BLaER1 treated with 17β-estradiol and CSF1 and Interleukin-3, amounts not matched to agents 10 nM and 100 nM (cell line): ENCODE data around the gene SRRM4.

Experiments used
- H3K27ac ChIP-seq, 11 experiments: shearing (Covaris generic); formaldehyde crosslinking; 2 replicates each; pipeline ENCODE4 v1.8.1; 2022
- H3K27me3 ChIP-seq, 11 experiments: shearing (Covaris generic); formaldehyde crosslinking; 2 replicates each; pipeline ENCODE4 v1.8.1; 2022
- H3K36me3 ChIP-seq, 11 experiments: shearing (Covaris generic); formaldehyde crosslinking; 2 replicates each; pipeline ENCODE4 v1.8.1; 2022
- H3K4me1 ChIP-seq, 10 experiments: shearing (Covaris generic); formaldehyde crosslinking; 2 replicates each; pipeline ENCODE4 v1.8.1; 2022
- H3K4me2 ChIP-seq, 11 experiments: shearing (Covaris generic); formaldehyde crosslinking; 2 replicates each; pipeline ENCODE4 v1.8.1; 2022
- H3K4me3 ChIP-seq, 10 experiments: shearing (Covaris generic); formaldehyde crosslinking; 2 replicates each; pipeline ENCODE4 v1.8.1; 2022
- H3K9ac ChIP-seq, 11 experiments: shearing (Covaris generic); formaldehyde crosslinking; 2 replicates each; pipeline ENCODE4 v1.8.1; 2022
- H3K9me3 ChIP-seq, 11 experiments: shearing (Covaris generic); formaldehyde crosslinking; replicated peaks in 1 of 11; 2 replicates each; pipeline ENCODE4 v1.8.1; 2022
- H4K20me1 ChIP-seq, 11 experiments: shearing (Covaris generic); formaldehyde crosslinking; 2 replicates each; pipeline ENCODE4 v1.8.1; 2022
- Cebpa-rat ChIP-seq, 11 experiments: shearing (Covaris generic); IDR thresholded peaks; 2 replicates each; pipeline ENCODE4 v1.8.1; 2022

Gene SRRM4

GRCh38 chr12:119159844-119160243 lies 178.5 kb downstream of the SRRM4 start:
- peaks cover 0 to 27% (median 11%) of the 10 kb centered on the region in 10 experiments; a peak in 13 of 20 replicates for H3K4me1 ChIP-seq
- no peak overlapping the region for H3K4me2 ChIP-seq
- H4K20me1 ChIP-seq: no peaks in the 10 kb centered on the region
- no peak overlapping the region for H3K27ac ChIP-seq
- peaks cover 0 to under 1% (median 0%) of the 10 kb centered on the region in 11 experiments; a peak in 1 of 22 replicates for H3K9me3 ChIP-seq
- no peak for TF ChIP-seq Cebpa-rat (IDR thresholded peaks at IDR 0.05)
- H3K9ac ChIP-seq: no peak overlapping the region
- no peaks in the 10 kb centered on the region for H3K27me3 ChIP-seq
- no peak overlapping the region for H3K4me3 ChIP-seq
- no peaks in the 10 kb centered on the region for H3K36me3 ChIP-seq

- no peak overlapping the region for H3K4me2 ChIP-seq
- H3K4me1 ChIP-seq: no peaks in the 10 kb centered on the region
- no peaks in the 10 kb centered on the region for H3K36me3 ChIP-seq
- no peaks in the 10 kb centered on the region for H4K20me1 ChIP-seq
- H3K27me3 ChIP-seq: no peaks in the 10 kb centered on the region
- H3K4me3 ChIP-seq: no peak overlapping the region
- H3K9ac ChIP-seq: no peak overlapping the region
- no peaks in the 10 kb centered on the region for H3K9me3 ChIP-seq
- no peak for TF ChIP-seq Cebpa-rat (IDR thresholded peaks at IDR 0.05)
- H3K27ac ChIP-seq: no peak overlapping the region
Observed at GRCh38 chr12:119167902-119168301, 186.6 kb downstream of the SRRM4 start.

- Histone ChIP-seq H3K27me3 (no peaks in the 10 kb centered on the region), H3K4me3 (no peak overlapping the region), H3K27ac (no peak overlapping the region), H3K36me3 (no peaks in the 10 kb centered on the region), H3K9me3 (no peaks in the 10 kb centered on the region), H3K4me1 (no peaks in the 10 kb centered on the region), H3K4me2 (no peak overlapping the region), H3K9ac (no peak overlapping the region), H4K20me1 (no peaks in the 10 kb centered on the region)
- TF ChIP-seq Cebpa-rat (IDR thresholded peaks at IDR 0.05): no peak
Observed at GRCh38 chr12:119168721-119169120, 187.4 kb downstream of the SRRM4 start.

- no peak overlapping the region for H3K27ac ChIP-seq
- H3K4me3 ChIP-seq: no peak overlapping the region
- H3K9me3 ChIP-seq: no peaks in the 10 kb centered on the region
- no peaks in the 10 kb centered on the region for H3K27me3 ChIP-seq
- no peak overlapping the region for H3K9ac ChIP-seq
- no peaks in the 10 kb centered on the region for H3K36me3 ChIP-seq
- H4K20me1 ChIP-seq: no peaks in the 10 kb centered on the region
- no peak overlapping the region for H3K4me2 ChIP-seq
- no peak for TF ChIP-seq Cebpa-rat (IDR thresholded peaks at IDR 0.05)
- H3K4me1 ChIP-seq: no peaks in the 10 kb centered on the region
Observed at GRCh38 chr12:119169150-119169549, 187.8 kb downstream of the SRRM4 start.

- Histone ChIP-seq H3K27ac (no peak overlapping the region), H4K20me1 (no peaks in the 10 kb centered on the region), H3K36me3 (no peaks in the 10 kb centered on the region), H3K9ac (no peak overlapping the region), H3K4me2 (no peak overlapping the region), H3K4me3 (no peak overlapping the region), H3K9me3 (no peaks in the 10 kb centered on the region), H3K27me3 (no peaks in the 10 kb centered on the region), H3K4me1 (no peaks in the 10 kb centered on the region)
- TF ChIP-seq Cebpa-rat (IDR thresholded peaks at IDR 0.05): no peak
Observed at GRCh38 chr12:119171291-119171690, 189.9 kb downstream of the SRRM4 start.

- H3K27me3 ChIP-seq: no peaks in the 10 kb centered on the region
- no peaks in the 10 kb centered on the region for H3K9me3 ChIP-seq
- no peaks in the 10 kb centered on the region for H4K20me1 ChIP-seq
- H3K27ac ChIP-seq: no peak overlapping the region
- no peak overlapping the region for H3K4me3 ChIP-seq
- H3K36me3 ChIP-seq: no peaks in the 10 kb centered on the region
- no peaks in the 10 kb centered on the region for H3K4me1 ChIP-seq
- H3K9ac ChIP-seq: no peak overlapping the region
- TF ChIP-seq Cebpa-rat (IDR thresholded peaks at IDR 0.05): no peak
- H3K4me2 ChIP-seq: no peak overlapping the region
Observed at GRCh38 chr12:119171691-119172425, 190.5 kb downstream of the SRRM4 start.

- Histone ChIP-seq H3K27me3 (peaks cover 0 to 8% (median 0%) of the 10 kb centered on the region in 11 experiments; a peak in 3 of 22 replicates), H3K4me1 (peaks cover 0 to 11% (median 9%) of the 10 kb centered on the region in 10 experiments; a peak in 17 of 20 replicates), H3K4me3 (no peak overlapping the region), H3K4me2 (no peak overlapping the region), H3K9me3 (no peaks in the 10 kb centered on the region), H3K9ac (no peak overlapping the region), H3K36me3 (no peaks in the 10 kb centered on the region), H4K20me1 (0 out of 22 replicates have a peak, but pooled peaks cover 0 to 7% (median 0%) of the 10 kb centered on the region in 11 experiments), H3K27ac (no peak overlapping the region)
- TF ChIP-seq Cebpa-rat (IDR thresholded peaks at IDR 0.05): no peak
Observed at GRCh38 chr12:119175081-119175480, 193.7 kb downstream of the SRRM4 start.

GRCh38 chr12:119176267-119177055 lies 195.1 kb downstream of the SRRM4 start:
- peaks cover 0 to 11% (median 9%) of the 10 kb centered on the region in 10 experiments; a peak in 17 of 20 replicates for H3K4me1 ChIP-seq
- no peak for TF ChIP-seq Cebpa-rat (IDR thresholded peaks at IDR 0.05)
- H4K20me1 ChIP-seq: 0 out of 22 replicates have a peak, but pooled peaks cover 0 to 7% (median 0%) of the 10 kb centered on the region in 11 experiments
- H3K36me3 ChIP-seq: no peaks in the 10 kb centered on the region
- H3K4me3 ChIP-seq: no peak overlapping the region
- H3K9me3 ChIP-seq: no peaks in the 10 kb centered on the region
- no peak overlapping the region for H3K27ac ChIP-seq
- H3K9ac ChIP-seq: no peak overlapping the region
- peaks cover 0 to 8% (median 0%) of the 10 kb centered on the region in 11 experiments; a peak in 3 of 22 replicates for H3K27me3 ChIP-seq
- no peak overlapping the region for H3K4me2 ChIP-seq

- Histone ChIP-seq H3K9ac (no peak overlapping the region), H3K27ac (no peak overlapping the region), H3K27me3 (peaks cover 0 to 8% (median 0%) of the 10 kb centered on the region in 11 experiments; a peak in 3 of 22 replicates), H3K9me3 (no peaks in the 10 kb centered on the region), H3K4me2 (no peak overlapping the region), H3K36me3 (no peaks in the 10 kb centered on the region), H3K4me1 (peaks cover 0 to 11% (median 9%) of the 10 kb centered on the region in 10 experiments; a peak in 17 of 20 replicates), H3K4me3 (no peak overlapping the region), H4K20me1 (0 out of 22 replicates have a peak, but pooled peaks cover 0 to 7% (median 0%) of the 10 kb centered on the region in 11 experiments)
- TF ChIP-seq Cebpa-rat (IDR thresholded peaks at IDR 0.05): no peak
Observed at GRCh38 chr12:119177056-119177325, 195.7 kb downstream of the SRRM4 start.
